Right lobe of liver (tissue), 6 donors: ENCODE data around the gene TEK. TPM values are rescaled to one million over a fixed set of nuclear protein-coding genes. Genes with fewer than 3 reads are reported as not detected.

Experiments used
- ATAC-seq, 4 donors: fragments of 200-7000 bp; cut with Tn5 transposase; one replicate each; pipeline ENCODE4 v1.9.1; 2020; ENCODE audit warnings: mild to moderate bottlenecking in 4 of 4, moderate library complexity in 4 of 4
- DNase-seq, 3 donors: peaks; one replicate each; pipeline ENCODE4 v3.0.0-alpha.2; 2020
- H3K27ac ChIP-seq, 3 donors: fragments of 200-600 bp; one replicate each; pipeline ENCODE4 v1.8.0; 2022
- H3K27me3 ChIP-seq, 2 donors: fragments of 200-600 bp; one replicate each; pipeline ENCODE4 v1.8.0; 2022
- H3K36me3 ChIP-seq, 4 donors: fragments of 200-600 bp; sonication (generic) in 1 of 4; one replicate each; pipeline versions ENCODE4 v1.5.1 to v1.8.0; 2017 to 2022; ENCODE audit warnings: control low read depth in 1 of 4
- H3K4me1 ChIP-seq, 4 donors: fragments of 200-600 bp; sonication (generic) in 1 of 4; one replicate each; pipeline versions ENCODE4 v1.5.1 to v1.8.0; 2017 to 2022; ENCODE audit warnings: control low read depth in 1 of 4
- H3K4me3 ChIP-seq, 3 donors: fragments of 200-600 bp; one replicate each; pipeline ENCODE4 v1.8.0; 2022
- H3K9me3 ChIP-seq, 4 donors: fragments of 200-600 bp; sonication (generic) in 1 of 4; one replicate each; pipeline versions ENCODE4 v1.5.1 to v1.8.0; 2017 to 2022; ENCODE audit warnings: control low read depth in 1 of 4
- CTCF ChIP-seq, 4 donors: fragments of 200-600 bp in 3 of 4; fragments of 450-650 bp in 1 of 4; IDR thresholded peaks; one replicate each; pipeline versions ENCODE4 v1.5.1 to v1.8.0; 2016 to 2022; ENCODE audit warnings: antibody characterized with exemption in 4 of 4, mild to moderate bottlenecking in 2 of 4
- POLR2A ChIP-seq: fragments of 450-650 bp; IDR thresholded peaks from one replicate; pipeline ENCODE4 v1.6.1; 2017; ENCODE audit warnings: antibody characterized with exemption, mild to moderate bottlenecking
- WGBS: methylation state at CpG from one replicate; pipeline ENCODE4 v1.1.6; 2018; ENCODE audit warnings: low coverage, low lambda C conversion rate; ENCODE audit not compliant: insufficient coverage; ENCODE audit errors: missing lambda C conversion rate; 5-methylcytosine and 5-hydroxymethylcytosine counted together
- intact Hi-C, 2 donors: fragments of 100-400 bp; cut with DNase I; formaldehyde crosslinking; loops; one replicate each; pipeline versions ENCODE4 v1.11.2 to v1.14.1; 2022
- total RNA-seq, 6 experiments: library from RNA; depleted of rRNA in 2 of 6; stranded (reverse); fragments of >200 nt in 2 of 6; fragmentation: NEBNext Ultra II Directional in 3 of 6; extraction: Animal tissue kit (Norgen Biotek cat#: 25700) in 3 of 6; gene quantifications; one replicate each; pipeline versions ENCODE4 v1.1.0 to v1.2.4, GENCODE V29; 2016 to 2023
- donor health status: DM: no; HTN: yes; CAD: no.
- donor health status: DM: no; HTN: no; CAD: no.
- donor health status: DM: no; HTN: no; CAD: no.
- donor health status: DM: no; HTN: yes; CAD: no.
- donor health status: DM: no; HTN: yes; CAD: no.

Gene TEK
- total RNA-seq, 6 experiments from 2014 or later, result 4.0 to 6.9 (median 6.1) TPM

- Histone ChIP-seq H3K9me3 (no peaks in the 10 kb centered on the region), H3K4me1 (no peaks in the 10 kb centered on the region), H3K4me3 (no peak overlapping the region), H3K27me3 (no peaks in the 10 kb centered on the region), H3K27ac (no peak overlapping the region), H3K36me3 (no peaks in the 10 kb centered on the region)
- ATAC-seq (no peak), DNase-seq (no peak)
- TF ChIP-seq CTCF (IDR thresholded peaks at IDR 0.05) (no peak), POLR2A (no peak)
- intact Hi-C loops, result no loop called here
- WGBS, result 58% methylated on average over 3 of the region's 3 CpGs
Measured at GRCh38 chr9:27168951-27169350, 59.9 kb downstream of the TEK start.

GRCh38 chr9:27176971-27177370 lies 67.9 kb downstream of the TEK start:
- H3K27me3 ChIP-seq, result no peaks in the 10 kb centered on the region
- H3K4me3 ChIP-seq, result no peak overlapping the region
- 63% methylated on average over 3 of the region's 3 CpGs for WGBS
- H3K4me1 ChIP-seq, result no peaks in the 10 kb centered on the region
- no peak for DNase-seq
- intact Hi-C loops, result no loop called here
- no peaks in the 10 kb centered on the region for H3K9me3 ChIP-seq
- no peak overlapping the region for H3K27ac ChIP-seq
- TF ChIP-seq CTCF (IDR thresholded peaks at IDR 0.05) (no peak), POLR2A (no peak)
- ATAC-seq, result no peak
- no peaks in the 10 kb centered on the region for H3K36me3 ChIP-seq

GRCh38 chr9:27179245-27179865 lies 70.3 kb downstream of the TEK start:
- no peak overlapping the region for H3K4me3 ChIP-seq
- no peaks in the 10 kb centered on the region for H3K9me3 ChIP-seq
- no peaks in the 10 kb centered on the region for H3K36me3 ChIP-seq
- no peak for TF ChIP-seq CTCF (IDR thresholded peaks at IDR 0.05)
- TF ChIP-seq POLR2A, result no peak
- 53% methylated on average over 2 of the region's 2 CpGs for WGBS
- intact Hi-C loops, result no loop called here
- no peak overlapping the region for H3K27ac ChIP-seq
- ATAC-seq (no peak), DNase-seq (no peak)
- no peaks in the 10 kb centered on the region for H3K27me3 ChIP-seq
- H3K4me1 ChIP-seq, result no peaks in the 10 kb centered on the region

- ATAC-seq (no peak), DNase-seq (no peak)
- H3K9me3 ChIP-seq, result no peaks in the 10 kb centered on the region
- no peaks in the 10 kb centered on the region for H3K36me3 ChIP-seq
- WGBS, result 48% methylated on average over 4 of the region's 4 CpGs
- H3K27ac ChIP-seq, result no peak overlapping the region
- H3K27me3 ChIP-seq, result no peaks in the 10 kb centered on the region
- intact Hi-C loops, result no loop called here
- TF ChIP-seq CTCF (IDR thresholded peaks at IDR 0.05) (no peak), POLR2A (no peak)
- no peaks in the 10 kb centered on the region for H3K4me1 ChIP-seq
- H3K4me3 ChIP-seq, result no peak overlapping the region
Measured at GRCh38 chr9:27181381-27181780, 72.4 kb downstream of the TEK start.

GRCh38 chr9:27182421-27182820 lies 73.4 kb downstream of the TEK start:
- H3K27ac ChIP-seq, result no peak overlapping the region
- TF ChIP-seq CTCF (IDR thresholded peaks at IDR 0.05) (no peak), POLR2A (no peak)
- no peak for DNase-seq
- intact Hi-C loops, result no loop called here
- H3K36me3 ChIP-seq, result no peaks in the 10 kb centered on the region
- H3K9me3 ChIP-seq, result no peaks in the 10 kb centered on the region
- WGBS, result 36% methylated on average over 3 of the region's 3 CpGs
- H3K4me1 ChIP-seq, result no peaks in the 10 kb centered on the region
- peak in 1 of 4 donors; percentile 34 for ATAC-seq
- no peak overlapping the region for H3K4me3 ChIP-seq
- no peaks in the 10 kb centered on the region for H3K27me3 ChIP-seq
